Neuronal stem cell (in vitro differentiated cells): ENCODE measurements around the gene ZCCHC7.

ENCODE experiments used
- DNase-seq: peaks from one replicate; pipeline ENCODE4 v3.0.0-alpha.2; 2013; ENCODE audit warnings: low spot score
- H2AFZ ChIP-seq: one replicate; pipeline ENCODE4 v1.6.1; 2013; ENCODE audit warnings: mild to moderate bottlenecking, low read length, inconsistent platforms
- H2AK5ac ChIP-seq: 2 replicates; pipeline ENCODE4 v1.6.1; 2013; ENCODE audit warnings: low read depth, mild to moderate bottlenecking, inconsistent platforms, low read length, moderate library complexity, mixed read lengths
- H2BK120ac ChIP-seq: 2 replicates; pipeline ENCODE4 v1.6.1; 2013; ENCODE audit warnings: low read depth, mild to moderate bottlenecking, inconsistent platforms, low read length, moderate library complexity, mixed read lengths
- H2BK12ac ChIP-seq: one replicate; pipeline ENCODE4 v1.6.1; 2013; ENCODE audit warnings: low read length, inconsistent platforms
- H2BK15ac ChIP-seq: 2 replicates; pipeline ENCODE4 v1.6.1; 2013; ENCODE audit warnings: mild to moderate bottlenecking, low read length, inconsistent platforms, mixed read lengths
- H2BK5ac ChIP-seq: one replicate; pipeline ENCODE4 v1.6.1; 2013; ENCODE audit warnings: inconsistent platforms, mild to moderate bottlenecking, low read length, moderate library complexity
- H3K14ac ChIP-seq: one replicate; pipeline ENCODE4 v1.6.1; 2013; ENCODE audit warnings: low read length, inconsistent platforms
- H3K18ac ChIP-seq: 2 replicates; pipeline ENCODE4 v1.6.1; 2013; ENCODE audit warnings: low read length, inconsistent platforms
- H3K23ac ChIP-seq: 2 replicates; pipeline ENCODE4 v1.6.1; 2013; ENCODE audit warnings: low read depth, mild to moderate bottlenecking, mixed read lengths, low read length, inconsistent platforms; ENCODE audit not compliant: poor library complexity
- H3K27ac ChIP-seq: replicated peaks from 3 replicates; pipeline ENCODE4 v1.5.1; 2013; ENCODE audit warnings: low read length, inconsistent platforms
- H3K27me3 ChIP-seq, 3 experiments: 2 replicates each; pipeline ENCODE4 v1.6.1; 2013; ENCODE audit warnings: low read length in 3 of 3, mild to moderate bottlenecking in 2 of 3, inconsistent platforms in 1 of 3, low read depth in 1 of 3, mixed read lengths in 1 of 3, moderate library complexity in 1 of 3; ENCODE audit not compliant: control insufficient read depth in 3 of 3, insufficient read depth in 3 of 3
- H3K36me3 ChIP-seq, 2 donors: replicated peaks in 1 of 2; 2 replicates each; pipeline ENCODE4 v1.6.1; 2013; ENCODE audit warnings: low read length in 2 of 2; ENCODE audit not compliant: control insufficient read depth in 2 of 2, insufficient read depth in 2 of 2
- H3K4ac ChIP-seq: 2 replicates; pipeline ENCODE4 v1.6.1; 2013; ENCODE audit warnings: inconsistent platforms, mild to moderate bottlenecking, low read length, moderate library complexity
- H3K4me1 ChIP-seq, 2 donors: 1 replicate in 1 of 2; 2 replicates in 1 of 2; pipeline ENCODE4 v1.6.1; 2013; ENCODE audit warnings: low read length in 2 of 2, low read depth in 1 of 2; ENCODE audit not compliant: control insufficient read depth in 2 of 2, insufficient read depth in 1 of 2
- H3K4me2 ChIP-seq: one replicate; pipeline ENCODE4 v1.6.1; 2013; ENCODE audit warnings: mild to moderate bottlenecking, low read length, inconsistent platforms; ENCODE audit not compliant: insufficient read depth, poor library complexity, severe bottlenecking
- H3K4me3 ChIP-seq, 2 donors: 2 replicates each; pipeline ENCODE4 v1.5.1; 2013; ENCODE audit warnings: low read length in 2 of 2, mild to moderate bottlenecking in 2 of 2, inconsistent platforms in 1 of 2, moderate library complexity in 1 of 2
- H3K79me1 ChIP-seq: one replicate; pipeline ENCODE4 v1.6.1; 2013; ENCODE audit warnings: low read depth, mild to moderate bottlenecking, inconsistent platforms, low read length, moderate library complexity
- H3K9ac ChIP-seq: one replicate; pipeline ENCODE4 v1.6.1; 2013; ENCODE audit warnings: mild to moderate bottlenecking, low read depth, low read length, inconsistent platforms; ENCODE audit not compliant: poor library complexity
- H3K9me3 ChIP-seq, 2 donors: replicated peaks in 1 of 2; 2 replicates each; pipeline versions ENCODE3 to v1.6.1; 2013; ENCODE audit warnings: low read length in 2 of 2, mild to moderate bottlenecking in 2 of 2, inconsistent platforms in 1 of 2, low read depth in 1 of 2, mixed read lengths in 1 of 2, moderate library complexity in 1 of 2; ENCODE audit not compliant: control insufficient read depth in 2 of 2, insufficient read depth in 1 of 2
- H4K8ac ChIP-seq: one replicate; pipeline ENCODE4 v1.6.1; 2013; ENCODE audit warnings: low read depth, mild to moderate bottlenecking, inconsistent platforms, low read length, moderate library complexity
- H4K91ac ChIP-seq: one replicate; pipeline ENCODE4 v1.6.1; 2013; ENCODE audit warnings: low read length, low read depth, mild to moderate bottlenecking, inconsistent platforms; ENCODE audit not compliant: poor library complexity
- WGBS, 2 donors: extraction: QIAGEN DNeasy Blood & Tissue Kit; methylation state at CpG; one replicate each; pipeline ENCODE4 v1.1.7; 2013; ENCODE audit warnings: missing lambda C conversion rate in 2 of 2, mixed read lengths in 1 of 2; ENCODE audit not compliant: insufficient read length in 2 of 2, insufficient replicate concordance in 1 of 2; ENCODE audit errors: extremely low coverage in 2 of 2; 5-methylcytosine and 5-hydroxymethylcytosine counted together

The ZCCHC7 gene

GRCh38 chr9:37379835-37380234 is 259.5 kb downstream of the ZCCHC7 start:
- Histone ChIP-seq H3K36me3 (no peaks in the 10 kb centered on the region), H3K27ac (no peak overlapping the region), H3K4me1 (peaks cover 2 to 8% of the 10 kb centered on the region in 2 donors), H3K4me2 (no peak overlapping the region), H2AK5ac (no peak overlapping the region), H2BK15ac (no peak overlapping the region), H3K23ac (no peak overlapping the region), H3K79me1 (no peaks in the 10 kb centered on the region), H4K8ac (no peak overlapping the region), H3K9ac (no peak overlapping the region), H2BK5ac (no peak overlapping the region), H2BK120ac (no peak overlapping the region), H2AFZ (no peak overlapping the region), H4K91ac (no peak overlapping the region), H2BK12ac (no peak overlapping the region), H3K9me3 (no peaks in the 10 kb centered on the region), H3K4me3 (no peak overlapping the region), H3K14ac (no peak overlapping the region), H3K18ac (no peak overlapping the region), H3K4ac (no peak overlapping the region), H3K27me3 (no peaks in the 10 kb centered on the region)
- DNase-seq: no peak
- no CpG with 5 or more reads among the region's 2 CpGs for WGBS, 2 donors

- H3K14ac ChIP-seq: no peak overlapping the region
- no peak overlapping the region for H3K4ac ChIP-seq
- H2AFZ ChIP-seq: no peak overlapping the region
- H3K9ac ChIP-seq: no peak overlapping the region
- H3K4me2 ChIP-seq: no peak overlapping the region
- H3K23ac ChIP-seq: no peak overlapping the region
- H3K36me3 ChIP-seq: no peaks in the 10 kb centered on the region
- no peak overlapping the region for H3K18ac ChIP-seq
- WGBS, 2 donors: no CpG with 5 or more reads among the region's 9 CpGs
- H3K27me3 ChIP-seq: no peaks in the 10 kb centered on the region
- H2BK5ac ChIP-seq: no peak overlapping the region
- no peak overlapping the region for H2AK5ac ChIP-seq
- no peaks in the 10 kb centered on the region for H3K9me3 ChIP-seq
- no peak for DNase-seq
- H3K4me1 ChIP-seq: peaks cover 2 to 8% of the 10 kb centered on the region in 2 donors
- no peak overlapping the region for H3K4me3 ChIP-seq
- no peak overlapping the region for H2BK120ac ChIP-seq
- no peak overlapping the region for H2BK12ac ChIP-seq
- H2BK15ac ChIP-seq: no peak overlapping the region
- H4K91ac ChIP-seq: no peak overlapping the region
- no peak overlapping the region for H3K27ac ChIP-seq
- no peak overlapping the region for H4K8ac ChIP-seq
- no peaks in the 10 kb centered on the region for H3K79me1 ChIP-seq
Observed at GRCh38 chr9:37380570-37380969, 260.2 kb downstream of the ZCCHC7 start.

- DNase-seq: no peak
- Histone ChIP-seq H2AFZ (no peak overlapping the region), H3K4me3 (no peak overlapping the region), H2BK5ac (no peak overlapping the region), H3K9ac (no peak overlapping the region), H2BK12ac (no peak overlapping the region), H3K23ac (no peak overlapping the region), H3K36me3 (no peaks in the 10 kb centered on the region), H3K14ac (no peak overlapping the region), H3K18ac (no peak overlapping the region), H3K4me1 (peaks cover 2 to 8% of the 10 kb centered on the region in 2 donors), H4K8ac (no peak overlapping the region), H3K4ac (no peak overlapping the region), H2BK15ac (no peak overlapping the region), H3K4me2 (no peak overlapping the region), H2BK120ac (no peak overlapping the region), H3K9me3 (no peaks in the 10 kb centered on the region), H3K79me1 (no peaks in the 10 kb centered on the region), H4K91ac (no peak overlapping the region), H3K27me3 (no peaks in the 10 kb centered on the region), H2AK5ac (no peak overlapping the region), H3K27ac (no peak overlapping the region)
- WGBS, 2 donors: no CpG with 5 or more reads among the region's 11 CpGs
Observed at GRCh38 chr9:37381094-37381741, 260.8 kb downstream of the ZCCHC7 start.

- Histone ChIP-seq H3K4ac (no peak overlapping the region), H3K18ac (no peak overlapping the region), H2AFZ (no peak overlapping the region), H2BK12ac (no peak overlapping the region), H2BK5ac (no peak overlapping the region), H3K79me1 (no peaks in the 10 kb centered on the region), H3K23ac (no peak overlapping the region), H2AK5ac (no peak overlapping the region), H3K27ac (no peak overlapping the region), H4K91ac (no peak overlapping the region), H3K4me3 (no peak overlapping the region), H2BK15ac (no peak overlapping the region), H3K9me3 (no peaks in the 10 kb centered on the region), H2BK120ac (no peak overlapping the region), H3K4me2 (no peak overlapping the region), H3K27me3 (no peaks in the 10 kb centered on the region), H3K4me1 (peaks cover 2 to 8% of the 10 kb centered on the region in 2 donors), H3K14ac (no peak overlapping the region), H3K9ac (no peak overlapping the region), H4K8ac (no peak overlapping the region), H3K36me3 (no peaks in the 10 kb centered on the region)
- no peak for DNase-seq
- WGBS, 2 donors: no CpG with 5 or more reads among the region's 14 CpGs
Observed at GRCh38 chr9:37382161-37382981, 262.0 kb downstream of the ZCCHC7 start.
